ENCODE data around the gene AGAP5. TPM values are rescaled to one million over a fixed set of nuclear protein-coding genes. Genes with fewer than 3 reads are reported as not detected.
"Not testable (repeated sequence)": the region's sequence is repeated elsewhere in the genome, so short reads cannot be mapped to it uniquely, and the experiment has no call there.

AGAP5 gene
- 8.0 TPM for total RNA-seq (ENCODE audit: unreplicated experiment)
- long read RNA-seq, result 0 reads

GRCh38 chr10:73697675-73698159, at the start of gene AGAP5:
TSS of gene AGAP5 (minus strand) at chr10:73698109. CDS start at chr10:73697755, 354 bp downstream.
- H3K4me3 Mint-ChIP-seq (ENCODE audit: unreplicated experiment); H3K36me3 Mint-ChIP-seq (ENCODE audit: low read depth, unreplicated experiment); H3K27me3 Mint-ChIP-seq (ENCODE audit: unreplicated experiment); H3K9me3 Mint-ChIP-seq (ENCODE audit: unreplicated experiment); H3K27ac Mint-ChIP-seq (ENCODE audit: unreplicated experiment); DNase-seq (ENCODE audit: low spot score); H3K4me1 Mint-ChIP-seq (ENCODE audit: unreplicated experiment): not testable (repeated sequence)

- peaks cover 15% of the 10 kb centered on the region for H3K27me3 Mint-ChIP-seq (ENCODE audit: unreplicated experiment)
- H3K36me3 Mint-ChIP-seq (ENCODE audit: low read depth, unreplicated experiment), result peaks cover 25% of the 10 kb centered on the region
- peaks cover 35% of the 10 kb centered on the region for H3K4me1 Mint-ChIP-seq (ENCODE audit: unreplicated experiment)
- peak overlapping the region; percentile 52 for H3K27ac Mint-ChIP-seq (ENCODE audit: unreplicated experiment)
- H3K4me3 Mint-ChIP-seq (ENCODE audit: unreplicated experiment), result no peak overlapping the region
- TF ChIP-seq CTCF (IDR thresholded peaks at IDR 0.05; ENCODE audit: unreplicated experiment), result no peak
- DNase-seq (ENCODE audit: low spot score), result no peak
- H3K9me3 Mint-ChIP-seq (ENCODE audit: unreplicated experiment), result no peaks in the 10 kb centered on the region
Measured at GRCh38 chr10:73746721-73747120, 48.8 kb upstream of the AGAP5 start.

GRCh38 chr10:73744664-73744975, 46.7 kb upstream of the AGAP5 start:
- peak overlapping the region; percentile 100 for H3K27ac Mint-ChIP-seq (ENCODE audit: unreplicated experiment)
- peaks cover 15% of the 10 kb centered on the region for H3K27me3 Mint-ChIP-seq (ENCODE audit: unreplicated experiment)
- H3K4me3 Mint-ChIP-seq (ENCODE audit: unreplicated experiment), result peak overlapping the region; percentile 99
- no peak for TF ChIP-seq CTCF (IDR thresholded peaks at IDR 0.05; ENCODE audit: unreplicated experiment)
- peak; percentile 66 for DNase-seq (ENCODE audit: low spot score)
- H3K4me1 Mint-ChIP-seq (ENCODE audit: unreplicated experiment), result peaks cover 35% of the 10 kb centered on the region
- H3K9me3 Mint-ChIP-seq (ENCODE audit: unreplicated experiment), result no peaks in the 10 kb centered on the region
- H3K36me3 Mint-ChIP-seq (ENCODE audit: low read depth, unreplicated experiment), result peaks cover 12% of the 10 kb centered on the region

DNA sequence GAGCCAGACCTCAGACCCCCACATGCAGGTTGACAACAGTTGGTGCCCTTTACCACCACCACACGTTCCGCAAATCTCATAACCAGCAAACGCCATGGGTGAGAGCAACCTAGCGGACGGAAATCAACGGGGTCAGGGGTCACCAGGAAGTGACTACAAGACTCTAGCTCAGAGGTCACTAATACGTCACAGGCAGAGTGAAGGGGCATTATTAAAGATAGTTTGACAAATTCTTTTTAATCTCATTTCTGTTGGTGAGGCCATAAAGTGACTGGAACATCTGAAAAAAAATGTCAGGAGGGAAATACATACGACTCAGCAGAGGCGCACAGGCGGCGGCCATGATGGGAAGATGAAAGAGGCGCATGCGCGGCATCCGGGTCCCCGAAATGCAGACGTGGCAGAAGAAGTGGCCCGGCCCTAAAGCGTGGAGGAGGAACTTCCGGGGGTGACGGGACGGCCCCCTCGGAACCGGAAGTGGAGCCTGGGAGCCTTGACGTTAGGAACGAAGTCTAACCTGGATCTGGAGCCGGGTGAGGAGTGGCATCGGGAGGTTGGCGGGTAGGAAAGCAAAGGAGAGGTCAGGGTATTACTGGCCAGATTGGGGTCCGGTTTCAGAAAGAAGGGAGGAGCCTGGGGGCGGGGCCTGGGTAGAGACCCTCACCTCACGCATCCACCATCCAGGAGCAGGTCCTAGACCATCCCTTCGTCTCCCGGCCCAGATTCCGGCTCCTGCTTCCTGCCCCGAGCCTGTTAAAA, 46.2 kb upstream of the AGAP5 start, which contains the start of gene SEC24C:
TSS of gene SEC24C (plus strand) at position 468 of the 759 bp plus-strand sequence. CDS start 2,461 bp downstream, outside the sequence.
- Mint-ChIP-seq H3K27ac (ENCODE audit: unreplicated experiment) (peak within 1 kb of the TSS; percentile 100), H3K4me1 (ENCODE audit: unreplicated experiment) (peaks cover 34% of the 10 kb centered on the region), H3K9me3 (ENCODE audit: unreplicated experiment) (no peaks in the 10 kb centered on the region)

DNA sequence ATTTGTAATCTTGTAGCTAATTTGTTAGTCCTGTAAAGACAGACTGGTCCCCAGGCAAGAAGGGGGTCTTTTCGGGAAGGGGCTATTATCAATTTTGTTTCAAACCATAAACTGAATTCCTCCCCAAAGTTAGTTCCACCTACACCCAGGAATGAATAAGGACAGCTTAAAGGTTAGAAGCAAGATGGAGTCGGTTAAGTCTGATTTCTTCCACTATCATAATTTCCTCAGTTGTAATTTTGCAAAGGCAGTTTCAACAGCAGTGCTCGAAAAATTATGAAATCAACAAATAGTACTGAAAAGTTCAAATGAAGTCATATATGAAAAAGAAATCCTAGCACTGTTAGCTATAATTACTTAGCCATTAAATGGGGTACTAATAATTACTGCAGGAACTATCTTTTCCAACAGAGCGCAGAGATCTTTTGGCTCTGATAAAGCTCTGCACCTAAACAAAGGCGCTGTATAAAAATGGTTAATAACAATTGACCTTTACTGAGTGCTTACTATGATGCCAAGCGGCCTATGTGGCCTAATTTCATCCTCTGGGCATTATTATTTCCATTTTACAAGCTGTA, 45.5 kb upstream of the AGAP5 start:
- Mint-ChIP-seq H3K4me3 (ENCODE audit: unreplicated experiment) (peak overlapping the region; percentile 99), H3K4me1 (ENCODE audit: unreplicated experiment) (peaks cover 31% of the 10 kb centered on the region), H3K27me3 (ENCODE audit: unreplicated experiment) (peaks cover 15% of the 10 kb centered on the region), H3K27ac (ENCODE audit: unreplicated experiment) (peak overlapping the region; percentile 100), H3K9me3 (ENCODE audit: unreplicated experiment) (no peaks in the 10 kb centered on the region), H3K36me3 (ENCODE audit: low read depth, unreplicated experiment) (peaks cover 7% of the 10 kb centered on the region)
- no peak for DNase-seq (ENCODE audit: low spot score)
- no peak for TF ChIP-seq CTCF (IDR thresholded peaks at IDR 0.05; ENCODE audit: unreplicated experiment)

More for the DNA sequence above, 46.2 kb upstream of the AGAP5 start, which contains the start of gene SEC24C:
- DNase-seq (ENCODE audit: low spot score), result peak; percentile 86
- no peak for TF ChIP-seq CTCF (IDR thresholded peaks at IDR 0.05; ENCODE audit: unreplicated experiment)
- peaks cover 10% of the 10 kb centered on the region for H3K36me3 Mint-ChIP-seq (ENCODE audit: low read depth, unreplicated experiment)
- peaks cover 15% of the 10 kb centered on the region for H3K27me3 Mint-ChIP-seq (ENCODE audit: unreplicated experiment)
- H3K4me3 Mint-ChIP-seq (ENCODE audit: unreplicated experiment), result peak within 1 kb of the TSS; percentile 99
